GM21381 (cell line): ENCODE measurements around the gene C4orf50.

ENCODE experiments used
- ATAC-seq: cut with Tn5 transposase; IDR thresholded peaks from one replicate; pipeline ENCODE4 v1.9.1; 2021; ENCODE audit warnings: mild to moderate bottlenecking, moderate library complexity; ENCODE audit not compliant: unreplicated experiment

C4orf50 gene

GRCh38 chr4:6018331-6018730 is at the start of gene C4orf50:
Gene C4orf50 (minus strand): TSS chr4:6018431.
- ATAC-seq = no peak

GRCh38 chr4:6065934-6066590 is 47.8 kb upstream of the C4orf50 start:
- ATAC-seq = no peak

GRCh38 chr4:6065166-6065565 is 46.9 kb upstream of the C4orf50 start:
- ATAC-seq = no peak

- ATAC-seq = no peak
Measured at GRCh38 chr4:6064383-6064782, 46.2 kb upstream of the C4orf50 start.

- no peak for ATAC-seq
Measured at GRCh38 chr4:6063684-6064083, 45.5 kb upstream of the C4orf50 start.

DNA sequence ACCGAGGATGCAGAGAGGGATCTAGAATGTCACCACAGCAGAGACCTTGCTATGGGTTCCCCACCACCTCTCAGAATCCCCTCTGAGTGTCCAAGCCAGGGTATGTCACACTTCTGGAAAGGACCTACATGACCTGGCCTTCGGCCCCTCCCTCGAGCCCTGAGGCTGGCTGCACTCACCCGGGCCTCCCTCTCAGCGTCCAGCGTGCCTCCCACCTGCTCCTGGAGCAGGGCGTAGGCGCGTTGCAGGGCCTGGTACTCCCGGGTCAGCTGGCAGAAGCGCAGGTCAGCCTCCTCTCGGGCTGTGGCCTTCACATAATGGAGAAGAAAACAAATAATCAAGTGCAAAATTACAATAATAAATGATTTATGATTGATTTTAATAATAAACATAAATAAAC is 43.9 kb upstream of the C4orf50 start:
- no peak for ATAC-seq

DNA sequence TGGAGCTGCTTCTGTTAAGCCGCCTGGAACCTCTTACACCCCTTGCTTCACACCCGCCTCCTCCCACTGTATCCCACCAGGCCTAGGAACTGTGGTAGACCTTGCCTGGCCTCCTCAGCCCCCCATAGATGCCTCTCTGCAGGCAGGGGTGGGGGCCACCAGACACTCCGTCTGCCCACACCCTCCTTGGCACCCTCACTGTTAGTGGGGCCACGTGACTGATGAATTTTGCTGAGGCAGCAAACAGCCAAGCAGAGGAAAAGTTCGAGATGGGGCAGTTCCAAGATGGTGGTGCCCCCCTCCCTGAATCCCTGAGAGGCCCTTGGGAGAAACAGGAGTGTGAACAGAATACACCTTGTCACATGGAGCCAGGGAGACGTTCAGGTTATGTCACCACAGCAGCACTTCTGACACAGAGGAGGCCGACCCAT is 41.2 kb upstream of the C4orf50 start:
- no peak for ATAC-seq

- no peak for ATAC-seq
Measured at GRCh38 chr4:6058531-6059374, 40.5 kb upstream of the C4orf50 start.

DNA sequence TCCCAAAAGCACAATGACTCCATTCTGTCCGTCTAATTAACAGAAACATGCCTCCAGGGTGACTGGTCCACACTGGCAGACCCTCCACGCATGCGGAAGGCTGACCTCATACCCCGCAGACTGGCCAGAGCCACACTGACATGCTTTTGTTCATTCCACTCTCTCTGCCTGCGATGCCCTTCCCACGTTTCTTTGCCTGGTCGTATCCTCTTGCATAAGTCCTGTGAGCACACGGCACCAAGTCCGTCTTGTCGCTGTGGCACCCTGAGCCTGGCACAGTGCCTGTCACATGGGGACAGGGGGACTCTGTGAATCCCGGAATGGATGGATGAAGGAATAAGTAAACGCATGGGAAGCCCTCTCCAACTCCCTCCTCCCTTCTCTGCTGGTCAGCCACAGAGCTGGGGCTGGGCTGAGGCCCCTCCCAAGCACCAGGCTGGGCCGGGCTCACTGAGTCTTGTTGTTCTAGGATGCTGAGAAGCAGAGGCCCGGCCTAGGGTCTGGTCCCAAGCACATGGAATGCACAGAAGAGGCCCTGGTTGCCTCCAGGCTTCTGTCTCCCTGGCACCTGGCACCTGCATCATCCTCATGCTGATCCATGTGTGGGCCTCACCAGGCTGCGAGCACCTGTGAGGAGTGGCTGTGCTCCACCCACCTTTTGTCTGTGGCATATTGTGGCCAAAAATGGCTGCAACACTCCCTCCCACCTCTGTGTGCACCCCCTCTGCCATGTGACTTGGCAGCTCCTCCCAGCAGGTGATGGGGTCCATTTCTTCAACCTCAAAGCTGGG is 38.9 kb upstream of the C4orf50 start:
- no peak for ATAC-seq

DNA sequence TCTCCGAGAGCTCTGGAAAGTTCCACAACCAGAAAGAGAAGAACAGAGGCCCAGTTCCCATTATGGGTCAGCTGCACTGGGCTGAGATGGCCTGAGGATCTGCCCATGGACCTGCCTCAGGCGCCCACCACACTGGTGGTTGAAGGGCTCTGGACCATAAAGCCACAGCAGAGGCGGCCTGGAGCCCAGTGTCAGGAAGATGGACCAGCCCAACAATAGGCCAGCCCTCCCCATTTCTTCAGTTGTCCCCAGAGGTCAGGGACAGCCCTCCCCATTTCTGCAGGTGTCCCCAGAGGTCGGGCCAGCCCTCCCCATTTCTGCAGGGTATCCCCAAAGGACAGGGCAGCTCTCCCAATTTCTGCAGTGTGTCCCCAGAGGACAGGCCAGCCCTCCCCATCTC is 37.2 kb upstream of the C4orf50 start:
- ATAC-seq = no peak

DNA sequence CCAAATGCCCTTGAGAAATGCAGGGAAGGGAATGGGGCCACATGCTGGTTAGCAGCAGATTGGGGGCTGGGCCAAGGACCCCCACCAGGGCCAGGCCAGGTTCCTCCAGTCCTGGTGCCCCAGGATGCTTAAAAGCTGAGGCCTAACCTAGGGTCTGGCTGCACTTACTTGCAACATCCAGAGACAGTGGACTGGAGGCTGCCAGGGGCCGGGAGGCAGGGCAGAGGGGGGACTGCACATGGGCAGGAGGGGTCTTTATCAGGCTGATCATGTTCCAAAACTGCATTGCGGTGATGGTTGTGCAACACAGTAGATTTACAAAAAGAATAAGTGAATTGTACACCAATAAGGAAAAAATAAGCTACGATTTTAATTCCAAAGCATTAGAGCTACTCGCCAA is 36.8 kb upstream of the C4orf50 start:
- ATAC-seq = no peak

GRCh38 chr4:6054162-6054922 is 36.1 kb upstream of the C4orf50 start:
- no peak for ATAC-seq

DNA sequence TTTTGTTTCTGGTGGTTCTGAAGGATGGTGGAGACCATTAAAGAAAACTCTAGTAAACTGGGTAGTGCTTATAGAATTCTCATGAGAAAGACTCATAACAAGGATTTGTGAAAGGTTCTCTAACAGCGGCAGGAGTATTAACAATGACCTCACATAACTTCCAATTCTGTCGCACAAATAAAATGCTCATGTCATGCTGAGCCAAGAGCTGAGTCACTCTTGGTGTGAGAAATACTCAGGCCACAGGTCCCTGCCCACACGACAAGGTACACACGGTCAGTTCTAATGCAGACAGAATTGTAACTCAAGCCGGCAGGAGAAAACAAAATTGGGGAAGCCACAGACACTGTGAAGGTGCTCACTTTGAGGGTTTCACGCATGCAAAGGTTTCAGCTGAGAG is 34.4 kb upstream of the C4orf50 start:
- no peak for ATAC-seq

- ATAC-seq = no peak
Measured at GRCh38 chr4:6050551-6050950, 32.3 kb upstream of the C4orf50 start.

- ATAC-seq = no peak
Measured at GRCh38 chr4:6049985-6050384, 31.8 kb upstream of the C4orf50 start.

DNA sequence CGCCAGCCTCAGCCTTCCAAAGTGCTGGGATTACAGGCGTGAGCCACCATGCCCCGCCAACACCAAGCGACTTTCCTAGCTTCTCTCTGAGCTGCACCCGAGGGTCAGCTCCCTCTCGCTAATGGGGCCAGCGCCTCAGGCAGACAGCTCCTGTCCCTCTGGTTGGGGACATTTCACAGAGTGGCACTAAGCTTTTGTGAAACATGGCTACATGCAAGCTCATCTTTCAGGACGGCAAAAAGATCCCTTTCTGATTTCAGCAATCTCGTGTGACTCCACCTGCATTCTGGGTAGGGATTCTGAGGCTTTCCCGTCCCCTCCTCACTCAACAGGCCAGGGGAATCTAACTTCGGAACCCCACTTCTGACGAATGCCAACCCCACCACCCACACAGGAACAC is 31.0 kb upstream of the C4orf50 start:
- no peak for ATAC-seq

DNA sequence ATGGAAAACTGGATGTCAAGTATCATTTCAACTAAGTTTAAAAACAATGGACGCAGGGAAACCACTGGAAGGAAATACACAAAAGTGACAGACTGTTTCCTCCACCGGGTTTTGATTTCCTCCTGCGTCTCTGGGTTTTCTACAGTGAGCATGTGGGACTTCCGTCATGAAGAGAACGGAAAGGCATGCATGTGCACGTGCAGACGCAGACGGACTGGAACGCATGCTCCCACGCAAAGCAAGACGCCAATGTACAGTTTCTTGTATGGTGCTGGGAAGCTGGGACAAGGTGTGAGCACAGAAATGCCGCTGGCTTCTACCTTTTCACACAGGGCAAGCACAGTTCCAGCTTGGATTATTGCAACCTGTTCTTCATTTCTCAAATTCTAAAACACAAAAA is 30.3 kb upstream of the C4orf50 start:
- no peak for ATAC-seq

DNA sequence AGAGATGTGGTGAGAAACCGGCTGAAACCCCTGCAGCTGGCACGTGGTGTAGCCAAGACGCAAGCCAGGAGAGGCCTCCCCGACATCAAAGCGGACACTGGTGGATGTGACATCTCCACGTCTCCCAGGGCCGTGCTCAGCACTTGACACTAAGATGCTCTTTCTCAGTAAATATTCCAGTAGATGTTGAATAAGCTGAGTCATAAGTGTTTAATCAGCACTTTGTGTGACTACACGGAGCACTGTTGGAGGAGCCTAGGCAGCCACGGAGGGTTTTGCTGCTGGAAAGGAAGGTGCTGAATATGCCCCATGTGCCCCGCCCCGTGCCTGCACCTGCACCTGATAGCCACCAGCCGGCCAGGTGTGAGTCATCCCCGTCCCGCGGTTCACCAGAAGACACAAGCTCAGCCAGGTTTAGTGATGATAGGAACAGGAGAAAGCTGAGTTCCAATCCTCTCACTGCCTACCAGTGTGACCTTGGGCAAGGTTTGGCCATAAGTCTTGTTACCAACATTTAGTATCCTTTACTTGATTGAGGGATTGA is 29.0 kb upstream of the C4orf50 start:
- ATAC-seq = no peak

DNA sequence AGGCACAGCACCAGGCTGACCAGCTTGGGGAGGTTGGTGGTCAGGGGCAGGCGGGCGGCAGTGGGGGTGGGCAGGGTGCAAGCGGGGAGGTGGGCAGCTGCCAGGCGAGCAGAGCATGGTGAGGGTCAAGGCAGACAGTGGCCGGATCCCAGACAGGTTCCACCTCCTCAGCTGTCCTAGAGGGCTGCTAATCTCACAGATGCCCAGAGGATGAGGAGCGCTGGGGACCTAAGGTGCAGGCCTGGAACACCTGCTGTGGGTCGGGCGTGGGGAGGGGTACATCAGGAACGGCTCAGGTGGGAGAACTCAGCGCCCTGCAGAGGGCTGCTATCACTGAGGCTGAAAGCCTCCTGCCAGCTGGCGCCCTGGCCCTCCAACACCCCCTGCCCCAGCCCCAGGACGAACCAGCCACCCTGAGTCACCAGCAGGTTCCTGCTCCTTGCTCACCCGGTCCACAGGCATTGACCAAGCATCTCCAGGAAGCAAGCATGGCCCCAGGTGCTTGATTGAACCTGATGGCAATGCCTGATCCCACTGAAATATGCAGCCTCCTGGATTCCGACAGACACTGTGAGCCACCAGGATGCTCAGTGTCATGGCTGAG is 28.4 kb upstream of the C4orf50 start:
- no peak for ATAC-seq

DNA sequence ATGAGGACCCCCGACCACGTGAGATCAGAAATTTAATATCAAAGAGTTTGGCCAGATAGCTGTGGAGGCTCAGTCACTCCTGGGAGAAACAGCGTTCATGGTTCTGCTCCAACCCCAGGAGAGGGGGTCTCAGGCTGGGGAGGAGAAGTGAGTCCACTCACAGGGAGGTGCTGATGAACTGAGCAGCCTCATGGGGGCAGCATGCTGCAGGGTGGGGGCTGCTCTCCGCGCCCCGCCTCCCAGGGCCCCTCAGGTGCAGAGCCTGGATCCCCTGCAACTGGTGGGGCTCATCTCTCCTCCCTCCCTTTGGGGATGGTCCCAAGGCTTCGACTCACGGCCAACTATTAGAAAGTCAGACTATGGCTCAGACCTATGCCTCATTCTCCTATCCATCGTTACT is 26.6 kb upstream of the C4orf50 start:
- no peak for ATAC-seq
